Measurements from ENCODE around the gene SLC4A2.
"Not testable (repeated sequence)": the region's sequence is repeated elsewhere in the genome, so short reads cannot be mapped to it uniquely, and the experiment has no call there.

The SLC4A2 gene

DNA sequence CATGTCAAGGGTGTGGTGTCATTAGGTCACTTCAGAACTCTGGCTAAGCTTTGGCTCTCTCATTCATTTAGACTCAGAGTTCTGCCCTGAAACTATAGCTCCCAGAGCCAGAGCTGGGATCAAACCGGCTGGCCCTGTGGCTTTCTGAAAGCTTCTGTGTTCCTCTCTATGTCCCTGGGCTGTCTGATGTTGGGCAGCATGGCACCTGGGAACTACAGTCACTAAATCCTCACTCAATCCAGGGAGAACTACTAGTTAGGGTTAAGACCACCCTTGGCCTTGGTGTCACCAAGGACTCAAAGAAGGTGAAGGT is 48.3 kb upstream of the SLC4A2 start:
- no peaks in the 10 kb centered on the region for H3K9me2 ChIP-seq (replicated peaks; ENCODE audit: low read depth, low read length)
- no peaks in the 10 kb centered on the region for H3K27me3 ChIP-seq (ENCODE audit: insufficient read depth, low read length, poor library complexity, severe bottlenecking)
- H3K79me2 ChIP-seq (ENCODE audit: insufficient read depth, low read length) = no peaks in the 10 kb centered on the region
- no peak overlapping the region for H3K9ac ChIP-seq (ENCODE audit: low read depth, low read length, poor library complexity, severe bottlenecking)
- H3K36me3 ChIP-seq (ENCODE audit: insufficient read depth, low read length) = no peaks in the 10 kb centered on the region
- no peaks in the 10 kb centered on the region for H3K9me3 ChIP-seq (ENCODE audit: insufficient read depth, low read depth, low read length)
- H3K4me3 ChIP-seq (ENCODE audit: low read length, poor library complexity, severe bottlenecking) = no peak overlapping the region
- H3K4me1 ChIP-seq (ENCODE audit: insufficient read depth, low read length, poor library complexity, severe bottlenecking) = peaks cover 46% of the 10 kb centered on the region
- no peak overlapping the region for H3K4me2 ChIP-seq (ENCODE audit: low read depth, low read length, poor library complexity, severe bottlenecking)
- H2AFZ ChIP-seq (ENCODE audit: low read length) = no peak overlapping the region
- H3F3A ChIP-seq (ENCODE audit: low read depth) = no peaks in the 10 kb centered on the region
- no peaks in the 10 kb centered on the region for H4K20me1 ChIP-seq (ENCODE audit: insufficient read depth, low read length, poor library complexity, severe bottlenecking)
- TF ChIP-seq EZH2phosphoT487 (IDR thresholded peaks at IDR 0.05; ENCODE audit: borderline replicate concordance) = no peak
- TF ChIP-seq CTCF (conservative IDR thresholded peaks at IDR 0.05; ENCODE audit: low read length) = no peak

DNA sequence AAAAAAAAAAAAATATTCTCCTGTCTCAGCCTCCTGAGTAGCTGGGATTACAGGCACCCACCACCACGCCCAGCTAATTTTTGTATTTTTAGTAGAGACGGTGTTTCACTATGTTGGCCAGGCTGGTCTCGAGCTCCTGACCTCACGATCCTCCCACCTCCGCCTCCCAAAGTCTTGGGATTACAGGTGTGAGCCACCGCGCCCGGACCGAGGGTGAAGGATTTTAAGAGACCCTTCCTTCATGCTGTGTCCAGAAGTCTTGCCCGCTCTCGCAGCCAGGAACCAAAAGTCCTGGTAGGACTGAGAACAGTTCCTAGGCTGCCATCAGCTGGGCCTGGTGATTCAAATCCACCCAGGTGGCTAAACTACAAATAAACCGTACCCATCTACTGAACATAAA is 47.8 kb upstream of the SLC4A2 start:
- not testable (repeated sequence) for H3K4me3 ChIP-seq (ENCODE audit: low read length, poor library complexity, severe bottlenecking); H3K9ac ChIP-seq (ENCODE audit: low read depth, low read length, poor library complexity, severe bottlenecking); H2AFZ ChIP-seq (ENCODE audit: low read length); H3K79me2 ChIP-seq (ENCODE audit: insufficient read depth, low read length); H4K20me1 ChIP-seq (ENCODE audit: insufficient read depth, low read length, poor library complexity, severe bottlenecking); H3K9me3 ChIP-seq (ENCODE audit: insufficient read depth, low read depth, low read length); H3K36me3 ChIP-seq (ENCODE audit: insufficient read depth, low read length); H3F3A ChIP-seq (ENCODE audit: low read depth); H3K9me2 ChIP-seq (replicated peaks; ENCODE audit: low read depth, low read length); H3K4me2 ChIP-seq (ENCODE audit: low read depth, low read length, poor library complexity, severe bottlenecking); H3K27me3 ChIP-seq (ENCODE audit: insufficient read depth, low read length, poor library complexity, severe bottlenecking)
- H3K4me1 ChIP-seq (ENCODE audit: insufficient read depth, low read length, poor library complexity, severe bottlenecking) = peaks cover 46% of the 10 kb centered on the region

- Histone ChIP-seq H3F3A (ENCODE audit: low read depth) (no peaks in the 10 kb centered on the region), H3K4me1 (ENCODE audit: insufficient read depth, low read length, poor library complexity, severe bottlenecking) (peaks cover 46% of the 10 kb centered on the region), H3K4me2 (ENCODE audit: low read depth, low read length, poor library complexity, severe bottlenecking) (no peak overlapping the region), H3K4me3 (ENCODE audit: low read length, poor library complexity, severe bottlenecking) (no peak overlapping the region), H3K9me2 (replicated peaks; ENCODE audit: low read depth, low read length) (no peaks in the 10 kb centered on the region), H3K9me3 (ENCODE audit: insufficient read depth, low read depth, low read length) (no peaks in the 10 kb centered on the region), H2AFZ (ENCODE audit: low read length) (no peak overlapping the region), H3K27me3 (ENCODE audit: insufficient read depth, low read length, poor library complexity, severe bottlenecking) (no peaks in the 10 kb centered on the region), H3K79me2 (ENCODE audit: insufficient read depth, low read length) (no peaks in the 10 kb centered on the region), H3K9ac (ENCODE audit: low read depth, low read length, poor library complexity, severe bottlenecking) (no peak overlapping the region), H3K36me3 (ENCODE audit: insufficient read depth, low read length) (no peaks in the 10 kb centered on the region), H4K20me1 (ENCODE audit: insufficient read depth, low read length, poor library complexity, severe bottlenecking) (no peaks in the 10 kb centered on the region)
- TF ChIP-seq CTCF (conservative IDR thresholded peaks at IDR 0.05; ENCODE audit: low read length) = no peak
- TF ChIP-seq EZH2phosphoT487 (IDR thresholded peaks at IDR 0.05; ENCODE audit: borderline replicate concordance) = no peak
Observed at GRCh38 chr7:151012031-151012692, 47.2 kb upstream of the SLC4A2 start.

- Histone ChIP-seq H3K79me2 (ENCODE audit: insufficient read depth, low read length) (no peaks in the 10 kb centered on the region), H4K20me1 (ENCODE audit: insufficient read depth, low read length, poor library complexity, severe bottlenecking) (no peaks in the 10 kb centered on the region), H3K9ac (ENCODE audit: low read depth, low read length, poor library complexity, severe bottlenecking) (no peak overlapping the region), H3K9me2 (replicated peaks; ENCODE audit: low read depth, low read length) (no peaks in the 10 kb centered on the region), H3K27me3 (ENCODE audit: insufficient read depth, low read length, poor library complexity, severe bottlenecking) (no peaks in the 10 kb centered on the region), H3F3A (ENCODE audit: low read depth) (no peaks in the 10 kb centered on the region), H2AFZ (ENCODE audit: low read length) (no peak overlapping the region), H3K4me3 (ENCODE audit: low read length, poor library complexity, severe bottlenecking) (no peak overlapping the region), H3K4me1 (ENCODE audit: insufficient read depth, low read length, poor library complexity, severe bottlenecking) (peaks cover 46% of the 10 kb centered on the region), H3K4me2 (ENCODE audit: low read depth, low read length, poor library complexity, severe bottlenecking) (no peak overlapping the region), H3K9me3 (ENCODE audit: insufficient read depth, low read depth, low read length) (no peaks in the 10 kb centered on the region), H3K36me3 (ENCODE audit: insufficient read depth, low read length) (no peaks in the 10 kb centered on the region)
- TF ChIP-seq CTCF (conservative IDR thresholded peaks at IDR 0.05; ENCODE audit: low read length) (peak; percentile 52), EZH2phosphoT487 (IDR thresholded peaks at IDR 0.05; ENCODE audit: borderline replicate concordance) (no peak)
Observed at GRCh38 chr7:151012911-151013347, 46.5 kb upstream of the SLC4A2 start.

Data from Loucy (cell line).